ENCODE results near the gene AHCY. TPM values are rescaled to one million over a fixed set of nuclear protein-coding genes. Genes with fewer than 3 reads are reported as not detected.

The AHCY gene
- total RNA-seq, 1 donor from 2014 or later = 328 TPM

- no peaks in the 10 kb centered on the region for H3K4me1 Mint-ChIP-seq (ENCODE audit: low read depth)
- H3K27me3 Mint-ChIP-seq = peaks cover 3% of the 10 kb centered on the region
Measured at GRCh38 chr20:34235875-34236274, 67.3 kb downstream of the AHCY start.

GRCh38 chr20:34233687-34234086, 69.5 kb downstream of the AHCY start:
- Mint-ChIP-seq H3K27ac (no peak overlapping the region), H3K4me3 (ENCODE audit: low read depth) (no peak overlapping the region)
- no peak for TF ChIP-seq CTCF (IDR thresholded peaks at IDR 0.05; ENCODE audit: unreplicated experiment)

More at GRCh38 chr20:34235875-34236274, 67.3 kb downstream of the AHCY start:
- H3K4me3 Mint-ChIP-seq (ENCODE audit: low read depth) = no peak overlapping the region
- peaks cover 6% of the 10 kb centered on the region for H3K36me3 Mint-ChIP-seq (ENCODE audit: insufficient read depth)
- H3K27ac Mint-ChIP-seq = no peak overlapping the region
- TF ChIP-seq CTCF (IDR thresholded peaks at IDR 0.05; ENCODE audit: unreplicated experiment) = no peak
- peaks cover 26% of the 10 kb centered on the region for H3K9me3 Mint-ChIP-seq (ENCODE audit: low read depth)
- DNase-seq (ENCODE audit: low spot score, unreplicated experiment) = no peak

GRCh38 chr20:34232494-34233087, 70.6 kb downstream of the AHCY start:
- no peaks in the 10 kb centered on the region for H3K27me3 Mint-ChIP-seq
- H3K4me1 Mint-ChIP-seq (ENCODE audit: low read depth) = no peaks in the 10 kb centered on the region
- TF ChIP-seq CTCF (IDR thresholded peaks at IDR 0.05; ENCODE audit: unreplicated experiment) = no peak
- H3K9me3 Mint-ChIP-seq (ENCODE audit: low read depth) = peaks cover 13% of the 10 kb centered on the region
- H3K36me3 Mint-ChIP-seq (ENCODE audit: insufficient read depth) = peaks cover 2% of the 10 kb centered on the region
- H3K4me3 Mint-ChIP-seq (ENCODE audit: low read depth) = no peak overlapping the region
- no peak overlapping the region for H3K27ac Mint-ChIP-seq
- no peak for DNase-seq (ENCODE audit: low spot score, unreplicated experiment)

More at GRCh38 chr20:34233687-34234086, 69.5 kb downstream of the AHCY start:
- Mint-ChIP-seq H3K36me3 (ENCODE audit: insufficient read depth) (peaks cover 6% of the 10 kb centered on the region), H3K4me1 (ENCODE audit: low read depth) (no peaks in the 10 kb centered on the region), H3K27me3 (no peaks in the 10 kb centered on the region), H3K9me3 (ENCODE audit: low read depth) (peaks cover 23% of the 10 kb centered on the region)
- no peak for DNase-seq (ENCODE audit: low spot score, unreplicated experiment)

GRCh38 chr20:34231634-34232033, 71.5 kb downstream of the AHCY start:
- Mint-ChIP-seq H3K9me3 (ENCODE audit: low read depth) (peaks cover 9% of the 10 kb centered on the region), H3K36me3 (ENCODE audit: insufficient read depth) (no peaks in the 10 kb centered on the region), H3K27ac (no peak overlapping the region), H3K4me1 (ENCODE audit: low read depth) (no peaks in the 10 kb centered on the region), H3K4me3 (ENCODE audit: low read depth) (no peak overlapping the region), H3K27me3 (no peaks in the 10 kb centered on the region)
- no peak for DNase-seq (ENCODE audit: low spot score, unreplicated experiment)
- no peak for TF ChIP-seq CTCF (IDR thresholded peaks at IDR 0.05; ENCODE audit: unreplicated experiment)

Other genes with a start within 250 kb of the AHCY start
- gene EIF2S2, start 191.1 kb downstream of the AHCY start, total RNA-seq = 84.0 and 89.9 TPM in 2 replicates
- not detected in 2 replicates for gene ASIP, start 61.9 kb downstream of the AHCY start, total RNA-seq
- gene ITCH, start 59.9 kb upstream of the AHCY start, total RNA-seq = 83.9 and 85.5 TPM in 2 replicates
- 185 and 208 TPM in 2 replicates for gene DYNLRB1, start 213.1 kb upstream of the AHCY start, total RNA-seq